Right atrium auricular region (tissue), 2 donors: ENCODE measurements around the gene IDI1. TPM values are rescaled to one million over a fixed set of nuclear protein-coding genes. Genes with fewer than 3 reads are reported as not detected.
"Not testable (repeated sequence)": the region's sequence is repeated elsewhere in the genome, so short reads cannot be mapped to it uniquely, and the experiment has no call there.

Experiments used
- DNase-seq: peaks from one replicate; pipeline ENCODE4 v3.0.0-alpha.2; 2019; ENCODE audit warnings: low spot score
- H3K27ac ChIP-seq, 2 donors: fragments of 200-600 bp; sonication (generic); 1 replicate in 1 of 2; 2 replicates in 1 of 2; pipeline ENCODE4 v1.5.1; 2016 to 2019
- H3K27me3 ChIP-seq, 2 donors: fragments of 200-600 bp; sonication (generic); one replicate each; pipeline versions ENCODE4 v1.5.1 to v1.6.0; 2017 to 2019
- H3K36me3 ChIP-seq: fragments of 200-600 bp; sonication (generic); one replicate; pipeline ENCODE4 v1.5.1; 2016
- H3K4me1 ChIP-seq, 2 donors: fragments of 200-600 bp; sonication (generic); one replicate each; pipeline versions ENCODE4 v1.5.1 to v1.6.0; 2017 to 2019
- H3K4me3 ChIP-seq, 2 donors: fragments of 200-600 bp; sonication (generic); 1 replicate in 1 of 2; 2 replicates in 1 of 2; pipeline ENCODE4 v1.5.1; 2017 to 2019; ENCODE audit warnings: mild to moderate bottlenecking in 1 of 2, moderate library complexity in 1 of 2
- H3K9me3 ChIP-seq, 2 donors: fragments of 200-600 bp; sonication (generic); one replicate each; pipeline ENCODE4 v1.5.1; 2019
- CTCF ChIP-seq, 2 donors: fragments of 200-600 bp; sonication (generic); IDR thresholded peaks; one replicate each; pipeline ENCODE4 v1.5.1; 2019; ENCODE audit warnings: antibody characterized with exemption in 2 of 2
- total RNA-seq, 2 donors: library from RNA; depleted of rRNA; stranded (reverse); fragments of >200 nt; gene quantifications; one replicate each; pipeline ENCODE4 v1.1.0, GENCODE V29; 2016

IDI1 gene
- total RNA-seq, 2 donors from 2014 or later = 16.7 to 24.3 TPM

DNA sequence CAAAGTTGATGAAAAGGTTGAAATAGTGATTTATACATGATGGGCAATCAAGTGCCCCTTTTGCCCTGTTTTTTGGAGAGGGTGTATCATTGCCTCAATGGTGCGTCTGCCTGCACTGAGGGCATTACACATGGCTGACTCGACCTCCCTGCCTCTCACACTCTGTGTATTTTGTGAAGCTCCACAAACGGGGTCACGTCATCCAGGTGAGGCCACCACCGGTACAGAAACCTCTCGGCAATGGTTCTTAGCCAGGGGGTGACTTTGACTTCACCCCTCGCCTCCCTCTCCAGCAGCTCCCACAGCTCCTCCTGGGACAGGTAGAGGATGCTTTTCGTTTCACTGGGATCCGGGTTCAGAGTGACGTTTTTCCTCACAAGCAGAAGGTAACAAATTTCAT is 29.6 kb downstream of the IDI1 start:
- Histone ChIP-seq H3K27ac (no peak overlapping the region), H3K36me3 (peaks cover 35% of the 10 kb centered on the region), H3K9me3 (no peaks in the 10 kb centered on the region), H3K4me1 (no peaks in the 10 kb centered on the region), H3K4me3 (no peak overlapping the region), H3K27me3 (no peaks in the 10 kb centered on the region)
- TF ChIP-seq CTCF (IDR thresholded peaks at IDR 0.05) = no peak
- peak; percentile 42 for DNase-seq

DNA sequence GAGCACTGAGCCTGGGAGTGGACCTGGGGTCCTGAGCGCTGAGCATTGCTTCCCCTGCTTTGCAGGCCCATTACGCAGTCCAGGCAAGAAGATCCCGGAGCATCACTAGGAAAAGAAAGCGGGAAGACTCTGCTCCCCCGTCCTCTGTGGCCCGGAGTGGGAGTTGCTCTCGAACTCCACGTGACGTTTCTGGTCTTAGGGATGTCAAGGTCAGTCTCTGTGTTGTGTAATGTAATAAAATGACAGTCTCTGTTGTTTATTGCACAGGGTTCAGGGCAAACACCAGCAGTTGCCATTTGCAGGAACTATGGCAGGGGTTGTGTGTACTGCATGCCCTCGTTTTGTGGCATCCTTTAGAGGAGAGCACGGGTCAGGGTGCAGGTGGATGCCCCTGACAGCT is 33.2 kb downstream of the IDI1 start:
- no peak overlapping the region for H3K27ac ChIP-seq
- no peak for DNase-seq
- TF ChIP-seq CTCF (IDR thresholded peaks at IDR 0.05) = no peak
- peaks cover 72% of the 10 kb centered on the region for H3K36me3 ChIP-seq
- no peaks in the 10 kb centered on the region for H3K4me1 ChIP-seq
- no peaks in the 10 kb centered on the region for H3K27me3 ChIP-seq
- no peak overlapping the region for H3K4me3 ChIP-seq
- H3K9me3 ChIP-seq = no peaks in the 10 kb centered on the region

DNA sequence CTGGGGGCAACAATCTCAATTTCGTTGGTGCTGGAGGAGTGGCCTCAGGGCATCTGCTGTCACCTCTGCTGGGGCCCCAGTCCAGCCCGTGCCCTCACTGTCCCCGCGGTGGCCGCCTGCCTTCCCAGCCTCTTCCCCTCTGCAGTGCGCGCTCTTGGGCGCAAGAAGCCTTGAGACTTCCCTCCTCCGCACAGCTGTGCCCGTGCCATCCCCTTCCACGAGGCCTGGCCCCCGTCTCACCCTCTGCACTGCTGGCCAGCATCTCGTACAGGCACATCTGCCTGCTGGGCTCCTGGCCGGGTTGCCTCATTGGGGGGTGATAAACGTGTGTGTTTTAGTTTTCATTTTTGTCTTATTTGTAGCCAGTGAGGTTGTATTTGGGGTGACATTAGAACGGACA is 37.2 kb downstream of the IDI1 start:
- H3K9me3 ChIP-seq = no peaks in the 10 kb centered on the region
- no peak overlapping the region for H3K4me3 ChIP-seq
- TF ChIP-seq CTCF (IDR thresholded peaks at IDR 0.05) = no peak
- peaks cover 94% of the 10 kb centered on the region for H3K36me3 ChIP-seq
- DNase-seq = peak; percentile 0
- no peaks in the 10 kb centered on the region for H3K4me1 ChIP-seq
- no peaks in the 10 kb centered on the region for H3K27me3 ChIP-seq
- no peak overlapping the region for H3K27ac ChIP-seq

DNA sequence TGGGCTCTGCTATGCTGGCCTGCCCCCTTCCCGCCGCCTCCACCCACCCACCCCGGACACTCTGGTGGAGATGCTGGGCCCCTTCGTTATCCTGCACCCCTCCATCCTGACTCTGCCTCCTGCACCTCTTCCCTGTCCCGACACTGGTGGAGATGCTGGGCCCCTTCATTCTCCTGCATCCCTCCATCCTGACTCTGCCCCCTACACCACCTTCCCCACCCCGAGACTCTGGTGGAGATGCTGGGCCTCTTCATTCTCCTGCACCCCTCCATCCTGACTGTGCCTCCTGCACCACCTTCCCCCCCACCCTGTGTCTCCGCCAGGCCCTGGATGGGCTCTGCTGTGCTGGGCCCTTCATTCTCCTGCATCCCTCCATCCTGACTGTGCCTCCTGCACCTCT is 38.2 kb downstream of the IDI1 start:
- DNase-seq = peak; percentile 2
- Histone ChIP-seq H3K4me3 (no peak overlapping the region), H3K4me1 (no peaks in the 10 kb centered on the region), H3K27ac (no peak overlapping the region), H3K27me3 (no peaks in the 10 kb centered on the region), H3K9me3 (no peaks in the 10 kb centered on the region), H3K36me3 (peaks cover 94% of the 10 kb centered on the region)
- no peak for TF ChIP-seq CTCF (IDR thresholded peaks at IDR 0.05)

- not testable (repeated sequence) for H3K4me1 ChIP-seq, H3K27ac ChIP-seq, H3K9me3 ChIP-seq, H3K27me3 ChIP-seq, DNase-seq, H3K4me3 ChIP-seq
- peaks cover 98% of the 10 kb centered on the region for H3K36me3 ChIP-seq
These were observed 39.0 kb downstream of the IDI1 start for GRCh38 chr10:1009947-1010346.

DNA sequence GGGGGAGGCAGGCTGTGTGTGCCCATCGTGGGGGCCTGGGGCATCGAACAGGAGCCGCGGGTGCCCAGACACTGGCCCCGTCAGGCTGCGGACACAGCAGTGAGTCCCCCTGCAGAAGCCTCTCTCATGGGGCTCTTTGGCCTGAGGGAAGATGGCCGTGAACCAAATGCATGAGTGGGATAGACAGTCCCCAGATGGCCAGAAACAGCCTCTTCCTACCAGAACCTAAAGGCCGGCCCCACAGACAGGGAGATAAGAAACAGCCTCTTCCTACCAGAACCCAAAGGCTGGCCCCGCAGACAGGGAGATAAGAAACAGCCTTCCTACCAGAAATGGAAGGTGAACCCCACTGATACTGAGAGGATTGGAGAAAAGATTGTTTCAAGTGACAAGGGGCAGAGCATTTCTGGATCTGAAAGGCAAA is 39.8 kb downstream of the IDI1 start:
- peaks cover 98% of the 10 kb centered on the region for H3K36me3 ChIP-seq

More for the DNA sequence above, 39.8 kb downstream of the IDI1 start:
- H3K27me3 ChIP-seq = no peaks in the 10 kb centered on the region
- DNase-seq = peak; percentile 28
- no peaks in the 10 kb centered on the region for H3K9me3 ChIP-seq
- H3K27ac ChIP-seq = no peak overlapping the region
- H3K4me3 ChIP-seq = no peak overlapping the region
- TF ChIP-seq CTCF (IDR thresholded peaks at IDR 0.05) = no peak
- H3K4me1 ChIP-seq = no peaks in the 10 kb centered on the region
